T-cell (primary cell): Measurements from ENCODE around the gene HES6. TPM values are rescaled to one million over a fixed set of nuclear protein-coding genes. Genes with fewer than 3 reads are reported as not detected.

Source experiments
- ATAC-seq, 4 experiments: fragments of 200-7000 bp in 3 of 4; fragments of 150-1000 bp in 1 of 4; cut with Tn5 transposase; replicated peaks in 1 of 4; 1 replicate in 3 of 4; 2 replicates in 1 of 4; pipeline ENCODE4 v1.10.0; 2021; ENCODE audit warnings: moderate library complexity in 3 of 4, mild to moderate bottlenecking in 2 of 4, moderate number of reproducible peaks in 1 of 4
- CTCF ChIA-PET, 2 donors: fragments of 300-600 bp; sonication (Branson Sonifier 250); formaldehyde crosslinking; loops; one replicate each; lab custom pipeline; 2022; ENCODE audit warnings: antibody characterized with exemption in 2 of 2; lab: Charles Lee
- POLR2A ChIA-PET, 2 donors: fragments of 300-600 bp; sonication (Branson Sonifier 250); formaldehyde crosslinking; loops; one replicate each; lab custom pipeline; 2022; ENCODE audit warnings: antibody characterized with exemption in 2 of 2; lab: Charles Lee
- DNase-seq, 35 experiments: peaks; one replicate each; pipeline versions ENCODE4 v3.0.0 to v3.0.0-alpha.2; 2013 to 2023
- H3K27ac ChIP-seq: one replicate; pipeline ENCODE4 v1.5.1; 2013; ENCODE audit warnings: low read length
- H3K27me3 ChIP-seq, 2 experiments: replicated peaks in 1 of 2; 1 replicate in 1 of 2; 2 replicates in 1 of 2; pipeline versions ENCODE4 v1.6.1 to v1.7.0; 2013; ENCODE audit warnings: low read length in 1 of 2, mixed read lengths in 1 of 2; ENCODE audit not compliant: control insufficient read depth in 2 of 2, insufficient read depth in 2 of 2; ENCODE audit errors: extremely low read depth in 1 of 2
- H3K36me3 ChIP-seq, 2 donors: 1 replicate in 1 of 2; 2 replicates in 1 of 2; pipeline versions ENCODE4 v1.6.1 to v1.7.0; 2013; ENCODE audit warnings: low read length in 1 of 2; ENCODE audit not compliant: control insufficient read depth in 2 of 2, insufficient read depth in 1 of 2; ENCODE audit errors: extremely low read depth in 1 of 2
- H3K4me1 ChIP-seq, 2 experiments: 1 replicate in 1 of 2; 2 replicates in 1 of 2; pipeline versions ENCODE4 v1.6.1 to v1.7.0; 2013; ENCODE audit warnings: low read length in 2 of 2, mixed read lengths in 1 of 2; ENCODE audit not compliant: insufficient read depth in 2 of 2, control insufficient read depth in 1 of 2; ENCODE audit errors: extremely low read depth in 1 of 2
- H3K4me3 ChIP-seq, 2 donors: 1 replicate in 1 of 2; 2 replicates in 1 of 2; pipeline versions ENCODE4 v1.5.1 to v1.7.0; 2013; ENCODE audit warnings: mild to moderate bottlenecking in 2 of 2, low read length in 1 of 2, moderate library complexity in 1 of 2; ENCODE audit not compliant: control insufficient read depth in 1 of 2; ENCODE audit errors: extremely low read depth in 1 of 2
- H3K9me3 ChIP-seq: 2 replicates; pipeline ENCODE4 v1.7.0; 2013
- H3K27ac Mint-ChIP-seq, 2 donors: one replicate each; pipeline ENCODE4 v1.8.0; 2020 to 2021; ENCODE audit warnings: mild to moderate bottlenecking in 2 of 2, mixed read lengths in 2 of 2
- H3K27me3 Mint-ChIP-seq, 2 donors: one replicate each; pipeline ENCODE4 v1.8.0; 2021 to 2022; ENCODE audit warnings: mixed read lengths in 2 of 2
- H3K36me3 Mint-ChIP-seq: one replicate; pipeline ENCODE4 v1.8.0; 2021; ENCODE audit warnings: mixed read lengths
- H3K4me1 Mint-ChIP-seq, 3 donors: one replicate each; pipeline ENCODE4 v1.8.0; 2020 to 2022; ENCODE audit warnings: mixed read lengths in 3 of 3, mild to moderate bottlenecking in 1 of 3
- H3K4me3 Mint-ChIP-seq, 3 donors: one replicate each; pipeline ENCODE4 v1.8.0; 2020 to 2022; ENCODE audit warnings: mild to moderate bottlenecking in 3 of 3, mixed read lengths in 3 of 3, moderate library complexity in 3 of 3
- H3K9me3 Mint-ChIP-seq, 3 donors: one replicate each; pipeline ENCODE4 v1.8.0; 2020 to 2022; ENCODE audit warnings: mixed read lengths in 3 of 3
- WGBS: methylation state at CpG from one replicate; pipeline ENCODE4 v1.1.5; 2013; ENCODE audit warnings: missing lambda C conversion rate; ENCODE audit not compliant: insufficient coverage; 5-methylcytosine and 5-hydroxymethylcytosine counted together
- total RNA-seq, 35 experiments: library from RNA in 6 of 35; stranded (reverse) in 6 of 35; fragments of 120-200 nt in 1 of 35; gene quantifications; one replicate each; pipeline versions ENCODE4 v1.2.1 to v1.2.4 and lab custom pipeline; 2013 to 2026

Gene HES6
- total RNA-seq, 5 donors from 2014 or later (not counting 1 experiment from before 2014, with no cell fraction given), result 1.7 to 3.6 (median 2.7) TPM

- peaks cover 50 to 69% (median 63%) of the 10 kb centered on the region in 3 donors for H3K4me1 Mint-ChIP-seq
- Histone ChIP-seq H3K27me3 (no peaks in the 10 kb centered on the region), H3K4me3 (no peak overlapping the region), H3K36me3 (no peaks in the 10 kb centered on the region), H3K4me1 (peaks cover 7 to 34% of the 10 kb centered on the region in 2 experiments), H3K27ac (no peak overlapping the region), H3K9me3 (no peaks in the 10 kb centered on the region)
- no peak for DNase-seq
- H3K27me3 Mint-ChIP-seq, result no peaks in the 10 kb centered on the region
- POLR2A ChIA-PET, result interaction anchor here in 1 of 2 donors (0.6 kb wide), 1 partner anchor 35 kb away, joined by 3 read pairs; no protein-coding TSS in a partner anchor
- CTCF ChIA-PET, result no interaction called here
- peak overlapping the region in 1 of 2 donors; percentile 22 for H3K27ac Mint-ChIP-seq
- peak overlapping the region; percentile 77 to 96 (median 82) for H3K4me3 Mint-ChIP-seq
- H3K36me3 Mint-ChIP-seq, result peaks cover 4% of the 10 kb centered on the region
- ATAC-seq, result no peak
- H3K9me3 Mint-ChIP-seq, result no peaks in the 10 kb centered on the region
- 93% methylated on average over 6 of the region's 7 CpGs for WGBS
These were observed 46.7 kb upstream of the HES6 start for GRCh38 chr2:238286551-238286950.

GRCh38 chr2:238286095-238286494 is 46.3 kb upstream of the HES6 start:
- Histone ChIP-seq H3K4me3 (no peak overlapping the region), H3K4me1 (peaks cover 7 to 34% of the 10 kb centered on the region in 2 experiments), H3K9me3 (no peaks in the 10 kb centered on the region), H3K27ac (no peak overlapping the region), H3K27me3 (no peaks in the 10 kb centered on the region), H3K36me3 (no peaks in the 10 kb centered on the region)
- H3K4me1 Mint-ChIP-seq, result peaks cover 52 to 69% (median 65%) of the 10 kb centered on the region in 3 donors
- no peaks in the 10 kb centered on the region for H3K9me3 Mint-ChIP-seq
- peak overlapping the region in 2 of 3 donors; percentile 82 to 96 for H3K4me3 Mint-ChIP-seq
- peaks cover 4% of the 10 kb centered on the region for H3K36me3 Mint-ChIP-seq
- ChIA-PET POLR2A (no interaction called here), CTCF (no interaction called here)
- no peaks in the 10 kb centered on the region for H3K27me3 Mint-ChIP-seq
- WGBS, result 100% methylated on average over 1 of the region's 7 CpGs
- DNase-seq (no peak), ATAC-seq (no peak)
- no peak overlapping the region for H3K27ac Mint-ChIP-seq

DNA sequence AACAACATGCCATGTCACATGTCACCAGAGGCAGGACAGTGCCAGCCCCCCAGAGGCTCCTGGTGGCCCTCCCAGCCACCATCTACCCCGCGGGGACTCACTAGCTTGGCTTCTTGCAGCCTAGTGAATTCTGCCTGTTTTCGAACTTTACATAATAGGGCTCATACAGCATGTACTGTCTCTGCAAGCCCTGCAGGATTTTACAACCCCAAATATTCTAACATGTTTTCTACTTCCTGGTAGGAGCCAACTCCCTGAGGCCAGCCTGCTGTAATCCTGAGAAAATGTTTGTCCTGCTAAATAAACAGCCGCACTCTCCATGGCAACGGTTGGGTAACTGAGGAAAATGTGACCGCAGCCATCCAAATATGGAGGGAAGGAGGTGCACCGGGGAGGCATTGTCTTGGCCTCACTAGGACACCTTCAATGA is 45.8 kb upstream of the HES6 start:
- H3K4me1 Mint-ChIP-seq, result peaks cover 53 to 71% (median 66%) of the 10 kb centered on the region in 3 donors
- ChIA-PET CTCF (no interaction called here), POLR2A (no interaction called here)
- 89% methylated on average over 3 of the region's 7 CpGs for WGBS
- peaks cover 4% of the 10 kb centered on the region for H3K36me3 Mint-ChIP-seq
- H3K9me3 Mint-ChIP-seq, result no peaks in the 10 kb centered on the region
- no peaks in the 10 kb centered on the region for H3K27me3 Mint-ChIP-seq
- ATAC-seq, result no peak
- no peak for DNase-seq
- Histone ChIP-seq H3K9me3 (no peaks in the 10 kb centered on the region), H3K4me1 (peaks cover 7 to 34% of the 10 kb centered on the region in 2 experiments), H3K4me3 (no peak overlapping the region), H3K27me3 (no peaks in the 10 kb centered on the region), H3K27ac (no peak overlapping the region), H3K36me3 (no peaks in the 10 kb centered on the region)
- H3K27ac Mint-ChIP-seq, result no peak overlapping the region
- no peak overlapping the region for H3K4me3 Mint-ChIP-seq

- Mint-ChIP-seq H3K27ac (no peak overlapping the region), H3K36me3 (peaks cover 4% of the 10 kb centered on the region), H3K4me1 (peaks cover 53 to 70% (median 65%) of the 10 kb centered on the region in 3 donors), H3K27me3 (no peaks in the 10 kb centered on the region), H3K9me3 (no peaks in the 10 kb centered on the region), H3K4me3 (no peak overlapping the region)
- Histone ChIP-seq H3K4me1 (peaks cover 7 to 31% of the 10 kb centered on the region in 2 experiments), H3K27ac (no peak overlapping the region), H3K9me3 (no peaks in the 10 kb centered on the region), H3K4me3 (no peak overlapping the region), H3K36me3 (no peaks in the 10 kb centered on the region), H3K27me3 (no peaks in the 10 kb centered on the region)
- CTCF ChIA-PET, result no interaction called here
- no peak for ATAC-seq
- WGBS, result 90% methylated on average over 7 of the region's 11 CpGs
- POLR2A ChIA-PET, result no interaction called here
- DNase-seq, result no peak
These were observed 45.1 kb upstream of the HES6 start for GRCh38 chr2:238284802-238285515.

DNA sequence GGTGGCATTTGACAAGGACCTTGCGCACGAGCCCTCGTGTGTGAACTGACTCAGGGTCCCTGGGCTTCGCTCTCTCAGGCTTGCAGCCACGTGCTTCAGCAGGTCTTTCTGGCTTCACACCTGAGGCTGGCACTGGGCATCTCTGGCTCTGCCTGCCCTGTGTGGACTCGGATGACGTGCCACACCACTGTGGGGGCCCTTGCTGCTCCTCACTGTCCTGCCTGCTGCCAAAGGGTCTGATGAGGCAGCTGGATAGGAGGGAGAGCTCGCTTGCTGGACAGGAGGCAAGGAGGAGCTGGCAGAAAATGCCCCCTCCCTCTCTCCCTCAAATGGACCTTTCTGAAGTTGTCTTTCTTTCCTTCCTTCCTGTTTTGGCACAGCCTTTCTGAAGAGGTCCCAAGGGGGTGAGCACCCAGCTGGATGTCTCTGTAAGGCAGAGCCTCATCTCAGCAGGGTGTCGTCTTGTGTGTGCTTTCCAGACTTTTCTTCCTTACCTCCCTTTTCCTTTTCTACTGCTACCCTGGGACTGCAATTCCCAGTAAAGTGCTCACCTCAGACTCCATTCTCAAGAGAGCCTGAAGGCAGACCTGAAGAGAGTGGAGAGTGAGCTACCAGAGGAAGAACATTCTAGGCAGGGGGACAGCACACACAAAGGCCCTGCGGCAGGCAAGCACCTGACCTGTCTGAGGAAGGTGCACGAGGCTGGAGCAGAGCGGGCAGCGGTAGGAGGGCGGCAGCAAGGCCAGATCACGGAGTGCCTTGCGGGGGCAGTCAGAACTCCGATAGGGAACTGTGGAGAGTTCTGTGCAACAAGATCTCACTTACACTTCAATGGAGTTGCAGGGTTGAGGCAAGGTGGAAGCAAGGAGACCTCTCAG is 43.3 kb upstream of the HES6 start:
- H3K4me1 ChIP-seq, result peaks cover 0 to 24% of the 10 kb centered on the region in 2 experiments
- H3K27me3 ChIP-seq, result no peaks in the 10 kb centered on the region
- no peak overlapping the region for H3K27ac ChIP-seq
- no peaks in the 10 kb centered on the region for H3K9me3 ChIP-seq
- ATAC-seq, result no peak
- Mint-ChIP-seq H3K36me3 (peaks cover 4% of the 10 kb centered on the region), H3K27ac (no peak overlapping the region), H3K4me1 (peaks cover 46 to 56% (median 54%) of the 10 kb centered on the region in 3 donors), H3K9me3 (no peaks in the 10 kb centered on the region), H3K4me3 (no peak overlapping the region), H3K27me3 (no peaks in the 10 kb centered on the region)
- H3K4me3 ChIP-seq, result no peak overlapping the region
- WGBS, result 97% methylated on average over 13 of the region's 17 CpGs
- POLR2A ChIA-PET, result no interaction called here
- DNase-seq, result no peak
- CTCF ChIA-PET, result no interaction called here
- no peaks in the 10 kb centered on the region for H3K36me3 ChIP-seq

DNA sequence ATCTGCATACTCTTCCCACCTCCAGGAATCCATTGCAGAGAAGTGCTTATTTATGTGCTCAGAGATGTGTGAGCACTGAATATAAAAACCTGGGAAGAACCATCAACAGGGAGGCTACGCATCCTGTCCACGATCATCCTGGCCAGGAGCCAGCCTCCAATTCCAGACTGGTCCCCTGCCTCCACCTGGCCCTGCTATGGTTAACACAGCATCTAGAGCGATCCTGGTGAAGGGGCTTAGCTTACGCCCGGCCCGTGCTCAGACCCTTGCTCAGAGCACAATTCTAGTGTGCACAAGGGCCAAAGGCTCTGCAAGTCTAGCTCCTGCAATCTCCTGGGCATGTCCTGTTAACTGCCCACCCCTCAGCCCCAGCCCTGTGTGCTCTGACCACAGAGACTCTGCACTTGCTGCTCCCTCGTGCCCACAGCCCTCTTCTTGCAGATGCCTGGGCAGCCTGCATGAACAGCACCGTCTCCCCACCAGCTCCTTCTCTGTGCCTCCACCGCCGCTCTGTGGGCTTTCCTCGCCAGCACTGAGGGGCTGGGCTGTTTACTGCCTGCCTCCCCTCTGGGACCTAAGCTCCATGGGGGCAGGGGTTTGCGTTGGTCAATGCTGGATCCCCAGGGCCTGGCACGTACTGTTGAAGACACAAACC is 42.1 kb upstream of the HES6 start:
- Mint-ChIP-seq H3K9me3 (no peaks in the 10 kb centered on the region), H3K4me1 (peaks cover 37 to 46% (median 44%) of the 10 kb centered on the region in 3 donors), H3K27me3 (no peaks in the 10 kb centered on the region), H3K27ac (no peak overlapping the region), H3K4me3 (no peak overlapping the region), H3K36me3 (peaks cover 7% of the 10 kb centered on the region)
- DNase-seq, result no peak
- 90% methylated on average over 11 of the region's 13 CpGs for WGBS
- ATAC-seq, result no peak
- POLR2A ChIA-PET, result no interaction called here
- Histone ChIP-seq H3K27ac (no peak overlapping the region), H3K4me3 (no peak overlapping the region), H3K36me3 (peaks cover 0 to 8% of the 10 kb centered on the region in 2 donors), H3K4me1 (peaks cover 0 to 12% of the 10 kb centered on the region in 2 experiments), H3K9me3 (no peaks in the 10 kb centered on the region), H3K27me3 (no peaks in the 10 kb centered on the region)
- CTCF ChIA-PET, result no interaction called here
